GM23248 (cell line): ENCODE data around the gene DDX31. TPM values are rescaled to one million over a fixed set of nuclear protein-coding genes. Genes with fewer than 3 reads are reported as not detected.
A peak's percentile ranks its signal among the peaks of the same experiment; 100 is the strongest.

Source experiments
- DNase-seq: peaks from one replicate; pipeline ENCODE4 v3.0.0-alpha.2; 2015
- H2AFZ ChIP-seq: fragments of 200-600 bp; sonication (generic); 2 replicates; pipeline ENCODE4 v1.6.1; 2016; ENCODE audit warnings: antibody characterized with exemption
- H3F3A ChIP-seq: fragments of 200-600 bp; sonication (generic); 2 replicates; pipeline ENCODE4 v1.6.1; 2016; ENCODE audit warnings: mild to moderate bottlenecking, antibody characterized with exemption, mixed run types; ENCODE audit not compliant: insufficient read depth
- H3K27ac ChIP-seq: fragments of 200-600 bp; sonication (generic); 2 replicates; pipeline ENCODE4 v1.5.1; 2016; ENCODE audit warnings: mild to moderate bottlenecking
- H3K27me3 ChIP-seq: fragments of 200-600 bp; sonication (generic); replicated peaks from 2 replicates; pipeline ENCODE4 v1.6.1; 2016; ENCODE audit warnings: mild to moderate bottlenecking; ENCODE audit not compliant: insufficient read depth
- H3K36me3 ChIP-seq: fragments of 200-600 bp; sonication (generic); 2 replicates; pipeline ENCODE4 v1.6.1; 2016; ENCODE audit warnings: low read depth, mild to moderate bottlenecking
- H3K4me1 ChIP-seq: fragments of 200-600 bp; sonication (generic); 2 replicates; pipeline ENCODE4 v1.6.1; 2016; ENCODE audit warnings: mild to moderate bottlenecking; ENCODE audit not compliant: insufficient read depth
- H3K4me2 ChIP-seq: fragments of 200-600 bp; sonication (generic); one replicate; pipeline ENCODE4 v1.6.1; 2016; ENCODE audit warnings: mild to moderate bottlenecking; ENCODE audit not compliant: unreplicated experiment
- H3K4me3 ChIP-seq: fragments of 200-600 bp; sonication (generic); 2 replicates; pipeline ENCODE4 v1.5.1; 2016; ENCODE audit warnings: mild to moderate bottlenecking
- H3K79me2 ChIP-seq: fragments of 200-600 bp; sonication (generic); 2 replicates; pipeline ENCODE4 v1.6.1; 2016; ENCODE audit warnings: mild to moderate bottlenecking; ENCODE audit not compliant: insufficient read depth
- H3K9ac ChIP-seq: fragments of 200-600 bp; sonication (generic); 2 replicates; pipeline ENCODE4 v1.6.1; 2016; ENCODE audit warnings: mild to moderate bottlenecking
- H3K9me2 ChIP-seq: fragments of 200-600 bp; sonication (generic); 2 replicates; pipeline ENCODE4 v1.6.1; 2016; ENCODE audit warnings: mixed run types, mild to moderate bottlenecking, moderate library complexity; ENCODE audit not compliant: insufficient read depth
- H3K9me3 ChIP-seq: fragments of 200-600 bp; sonication (generic); one replicate; pipeline ENCODE4 v1.6.1; 2017; ENCODE audit warnings: low read depth
- H4K20me1 ChIP-seq: fragments of 200-600 bp; sonication (generic); 2 replicates; pipeline ENCODE4 v1.6.0; 2016; ENCODE audit not compliant: insufficient read depth
- EZH2 ChIP-seq: fragments of 200-600 bp; sonication (generic); IDR thresholded peaks from 2 replicates; pipeline ENCODE4 v1.6.1; 2018; ENCODE audit warnings: antibody characterized with exemption, mild to moderate bottlenecking; ENCODE audit not compliant: insufficient read depth, poor library complexity, severe bottlenecking
- EZH2phosphoT487 ChIP-seq: fragments of 200-600 bp; sonication (generic); IDR thresholded peaks from 2 replicates; pipeline ENCODE4 v1.6.1; 2018; ENCODE audit warnings: antibody characterized with exemption, moderate library complexity, mild to moderate bottlenecking, low read depth; ENCODE audit not compliant: insufficient read depth
- whole genome bisulfite sequencing, 2 experiments: methylation state at CpG; one replicate each; pipeline ENCODE4 v1.1.6; 2015 to 2017; ENCODE audit warnings: low lambda C conversion rate in 2 of 2, low coverage in 1 of 2; ENCODE audit errors: missing lambda C conversion rate in 2 of 2; 5-methylcytosine and 5-hydroxymethylcytosine counted together
- in situ Hi-C: fragments of 300-500 bp; cut with MboI; formaldehyde crosslinking; loops from 2 replicates; pipeline ENCODE4 v1.15.0; 2020
- polyA plus RNA-seq: library from polyadenylated mRNA; unstranded; fragments of >200 nt; fragmentation: Nextera tagmentation; extraction: Ambion mirVana; gene quantifications from 2 replicates; pipeline ENCODE4 v1.2.1, GENCODE V29; 2016
- total RNA-seq: library from RNA; depleted of rRNA; stranded (reverse); fragments of >200 nt; shearing (Covaris generic); gene quantifications from 2 replicates; pipeline ENCODE4 v1.2.3, GENCODE V29; 2014

DDX31 gene
- total and polyA plus RNA-seq, 2 experiments from 2014 or later: 8.2 to 11.0 TPM

DNA sequence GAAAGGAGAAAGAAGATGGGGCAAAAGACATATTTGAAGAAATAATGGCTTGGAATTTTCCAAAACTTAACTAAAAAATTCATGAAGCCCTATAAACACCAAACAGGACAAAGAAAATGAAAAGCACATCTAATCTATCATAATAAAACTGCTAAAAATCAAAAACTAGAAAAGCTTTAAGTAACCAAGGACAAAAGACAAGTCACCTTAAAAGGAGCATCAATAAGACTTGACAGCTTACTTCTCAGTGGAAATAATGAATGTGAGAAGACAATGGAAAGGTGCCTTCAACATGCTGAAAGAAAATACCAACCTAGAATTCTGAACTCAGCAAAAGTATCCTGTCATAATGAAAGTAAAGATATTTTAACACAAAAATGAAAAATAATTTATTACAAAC, 27.4 kb upstream of the DDX31 start:
- H3K4me1 ChIP-seq: no peaks in the 10 kb centered on the region
- H3K27me3 ChIP-seq: no peaks in the 10 kb centered on the region
- no peaks in the 10 kb centered on the region for H3K9me3 ChIP-seq
- no peak for TF ChIP-seq EZH2phosphoT487
- TF ChIP-seq EZH2: no peak
- H3K27ac ChIP-seq: no peak overlapping the region
- H3K9me2 ChIP-seq: no peaks in the 10 kb centered on the region
- H3K79me2 ChIP-seq: no peaks in the 10 kb centered on the region
- in situ Hi-C loops: no loop called here
- H3K36me3 ChIP-seq: peaks cover 3% of the 10 kb centered on the region; the same call in 1 of the 2 replicates
- H3K4me3 ChIP-seq: no peak overlapping the region
- no peaks in the 10 kb centered on the region for H4K20me1 ChIP-seq
- no peak overlapping the region for H3K4me2 ChIP-seq
- H3K9ac ChIP-seq: no peak overlapping the region
- H2AFZ ChIP-seq: no peak overlapping the region
- peaks cover 6% of the 10 kb centered on the region; the same call in 1 of the 2 replicates for H3F3A ChIP-seq
- DNase-seq: peak; percentile 16

DNA sequence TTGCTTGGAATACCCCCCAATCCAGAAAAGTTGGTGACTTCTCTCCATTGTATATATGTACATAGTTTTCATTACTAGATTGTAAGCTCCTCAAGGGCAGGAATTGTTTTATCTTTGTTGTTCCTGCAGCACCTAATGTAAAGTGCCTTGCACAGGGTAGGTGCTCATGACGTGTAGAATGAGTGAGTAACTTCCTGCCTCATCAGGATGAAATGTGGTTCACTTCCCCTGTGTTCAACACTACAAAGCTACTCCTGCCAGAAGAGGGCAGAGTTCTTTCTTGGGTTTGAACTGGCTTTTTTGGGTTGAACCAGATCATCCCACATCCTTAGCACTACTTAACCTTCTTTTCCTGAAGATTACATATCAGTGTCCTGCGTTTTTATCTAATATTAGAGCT, 24.4 kb upstream of the DDX31 start:
- H3K9me3 ChIP-seq: no peaks in the 10 kb centered on the region
- no peak overlapping the region for H3K4me2 ChIP-seq
- H3K9ac ChIP-seq: no peak overlapping the region
- H3K27me3 ChIP-seq: no peaks in the 10 kb centered on the region
- peaks cover 19% of the 10 kb centered on the region for H3K36me3 ChIP-seq
- H3K9me2 ChIP-seq: no peaks in the 10 kb centered on the region
- H3K4me1 ChIP-seq: no peaks in the 10 kb centered on the region
- WGBS, 2 experiments: 56 to 57% methylated on average over 2 of the region's 2 CpGs
- no peaks in the 10 kb centered on the region for H3K79me2 ChIP-seq
- no peak overlapping the region for H2AFZ ChIP-seq
- no peak overlapping the region for H3K27ac ChIP-seq
- H3F3A ChIP-seq: peaks cover 6% of the 10 kb centered on the region; the same call in 1 of the 2 replicates
- no peaks in the 10 kb centered on the region for H4K20me1 ChIP-seq
- in situ Hi-C loops: no loop called here
- peak; percentile 8 for DNase-seq
- H3K4me3 ChIP-seq: no peak overlapping the region
- TF ChIP-seq EZH2phosphoT487 (no peak), EZH2 (no peak)

DNA sequence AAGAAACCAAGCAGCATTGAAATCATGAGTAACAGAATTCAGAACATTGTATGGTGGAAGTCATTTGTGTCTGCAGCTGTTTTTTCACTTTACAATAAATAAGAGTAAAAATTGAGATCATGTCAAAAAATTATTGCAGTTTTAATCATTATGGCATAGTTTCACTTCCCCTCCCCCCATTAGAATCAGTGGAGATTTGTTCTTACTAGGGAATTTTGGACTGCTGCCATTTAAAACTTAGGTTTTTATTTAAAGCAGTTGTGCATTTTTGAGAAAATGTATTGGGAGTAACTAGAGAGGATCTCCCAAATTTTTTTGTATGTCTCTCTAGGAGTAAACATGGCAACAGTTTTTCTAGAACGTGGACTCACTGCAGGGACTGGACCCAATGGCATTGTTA, 20.9 kb upstream of the DDX31 start:
- Histone ChIP-seq H3K9me3 (no peaks in the 10 kb centered on the region), H4K20me1 (no peaks in the 10 kb centered on the region), H3K4me2 (no peak overlapping the region), H3K27me3 (no peaks in the 10 kb centered on the region), H3K4me1 (no peaks in the 10 kb centered on the region), H3K9me2 (no peaks in the 10 kb centered on the region), H3K27ac (no peak overlapping the region), H3K4me3 (no peak overlapping the region), H3K36me3 (peaks cover 44% of the 10 kb centered on the region), H2AFZ (no peak overlapping the region), H3K9ac (no peak overlapping the region), H3K79me2 (peaks cover 11% of the 10 kb centered on the region), H3F3A (no peaks in the 10 kb centered on the region)
- no peak for DNase-seq
- in situ Hi-C loops: no loop called here
- no peak for TF ChIP-seq EZH2phosphoT487
- no peak for TF ChIP-seq EZH2
- 96 to 100% methylated on average over 1 of the region's 1 CpG for WGBS, 2 experiments

DNA sequence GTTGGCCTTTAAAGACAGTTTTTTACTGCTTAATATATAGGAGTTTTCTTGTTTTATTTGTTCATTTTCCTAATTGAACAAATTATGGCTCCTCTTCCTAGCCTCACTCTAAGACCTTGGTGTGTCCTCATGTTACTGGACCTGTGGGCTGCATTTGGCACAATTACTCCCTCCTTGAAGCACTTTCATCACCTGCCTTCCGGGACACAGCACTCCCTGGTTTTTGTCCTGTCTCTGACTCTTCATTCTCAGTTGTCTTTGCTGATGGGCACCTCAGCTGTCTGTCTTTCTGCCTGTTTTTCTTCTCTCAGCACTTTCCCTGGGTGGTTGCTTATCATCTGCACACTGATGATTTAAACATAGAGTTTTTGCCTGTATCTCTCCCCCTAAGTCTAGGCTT, 14.1 kb upstream of the DDX31 start:
- peaks cover 56% of the 10 kb centered on the region; the same call in 1 of the 2 replicates for H3K36me3 ChIP-seq
- peaks cover 21% of the 10 kb centered on the region; the same call in 1 of the 2 replicates for H4K20me1 ChIP-seq
- no peak overlapping the region for H3K9ac ChIP-seq
- no peak overlapping the region for H3K4me3 ChIP-seq
- 100% methylated on average over 1 of the region's 1 CpG for WGBS, 2 experiments
- no peaks in the 10 kb centered on the region for H3K9me3 ChIP-seq
- H3F3A ChIP-seq: no peaks in the 10 kb centered on the region
- peaks cover 4% of the 10 kb centered on the region; the same call in 1 of the 2 replicates for H3K4me1 ChIP-seq
- peaks cover 79% of the 10 kb centered on the region for H3K79me2 ChIP-seq
- DNase-seq: no peak
- no peak overlapping the region for H3K27ac ChIP-seq
- H3K27me3 ChIP-seq: no peaks in the 10 kb centered on the region
- no peak overlapping the region for H3K4me2 ChIP-seq
- H2AFZ ChIP-seq: no peak overlapping the region
- H3K9me2 ChIP-seq: no peaks in the 10 kb centered on the region
- in situ Hi-C loops: no loop called here
- no peak for TF ChIP-seq EZH2
- TF ChIP-seq EZH2phosphoT487: no peak

DNA sequence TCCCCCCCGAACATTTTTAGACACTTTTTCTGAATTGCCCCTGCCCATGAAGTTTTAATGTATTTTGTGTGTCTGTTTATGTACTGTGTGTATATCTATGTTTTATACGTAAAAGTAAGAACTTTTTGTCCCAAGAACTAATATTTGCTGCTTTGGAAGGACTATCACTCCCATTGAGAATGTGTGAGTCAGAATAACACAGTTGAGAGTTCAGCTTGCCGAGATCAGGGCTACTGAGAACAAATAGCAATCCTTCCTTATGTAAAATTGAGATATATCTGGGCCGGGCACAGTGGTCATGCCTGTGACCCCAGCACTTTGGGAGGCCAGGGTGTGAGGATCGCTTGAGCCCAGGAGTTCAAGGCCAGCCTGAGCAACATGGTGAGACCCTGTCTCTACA, 11.8 kb upstream of the DDX31 start:
- H3K4me1 ChIP-seq: peaks cover 4% of the 10 kb centered on the region; the same call in 1 of the 2 replicates
- no peak overlapping the region for H3K27ac ChIP-seq
- no peaks in the 10 kb centered on the region for H3K27me3 ChIP-seq
- TF ChIP-seq EZH2phosphoT487 (no peak), EZH2 (no peak)
- peaks cover 100% of the 10 kb centered on the region for H3K79me2 ChIP-seq
- in situ Hi-C loops: no loop called here
- peaks cover 41% of the 10 kb centered on the region; the same call in 1 of the 2 replicates for H3K36me3 ChIP-seq
- H3K9me3 ChIP-seq: no peaks in the 10 kb centered on the region
- no peak for DNase-seq
- no peaks in the 10 kb centered on the region for H3K9me2 ChIP-seq
- no peaks in the 10 kb centered on the region for H3F3A ChIP-seq
- H3K9ac ChIP-seq: no peak overlapping the region
- no peak overlapping the region for H3K4me2 ChIP-seq
- H3K4me3 ChIP-seq: no peak overlapping the region
- 92 to 93% methylated on average over 5 of the region's 5 CpGs for WGBS, 2 experiments
- H4K20me1 ChIP-seq: peaks cover 21% of the 10 kb centered on the region; the same call in 1 of the 2 replicates
- H2AFZ ChIP-seq: no peak overlapping the region
